GM13976 (cell line): ENCODE measurements around the gene STOM.
A peak's percentile ranks its signal among the peaks of the same experiment; 100 is the strongest.

Source experiments
- DNase-seq: peaks from one replicate; pipeline ENCODE4 v3.0.0; 2012; ENCODE audit warnings: low spot score
- in situ Hi-C: fragments of 300-500 bp; cut with MboI; formaldehyde crosslinking; loops from one replicate; pipeline ENCODE4 v1.12.0; 2022; ENCODE audit warnings: low sequenced_read_pairs, mixed read lengths, inconsistent platforms; ENCODE audit not compliant: unreplicated experiment
- TF ChIP-seq, protein P1 (sequence below): IDR thresholded peaks from 2 replicates; pipeline ENCODE4 v1.5.1; 2012; ENCODE audit warnings: borderline replicate concordance, mild to moderate bottlenecking; ENCODE audit not compliant: insufficient read depth; ENCODE audit errors: extremely low read depth, missing control alignments, control extremely low read depth

Gene STOM

DNA sequence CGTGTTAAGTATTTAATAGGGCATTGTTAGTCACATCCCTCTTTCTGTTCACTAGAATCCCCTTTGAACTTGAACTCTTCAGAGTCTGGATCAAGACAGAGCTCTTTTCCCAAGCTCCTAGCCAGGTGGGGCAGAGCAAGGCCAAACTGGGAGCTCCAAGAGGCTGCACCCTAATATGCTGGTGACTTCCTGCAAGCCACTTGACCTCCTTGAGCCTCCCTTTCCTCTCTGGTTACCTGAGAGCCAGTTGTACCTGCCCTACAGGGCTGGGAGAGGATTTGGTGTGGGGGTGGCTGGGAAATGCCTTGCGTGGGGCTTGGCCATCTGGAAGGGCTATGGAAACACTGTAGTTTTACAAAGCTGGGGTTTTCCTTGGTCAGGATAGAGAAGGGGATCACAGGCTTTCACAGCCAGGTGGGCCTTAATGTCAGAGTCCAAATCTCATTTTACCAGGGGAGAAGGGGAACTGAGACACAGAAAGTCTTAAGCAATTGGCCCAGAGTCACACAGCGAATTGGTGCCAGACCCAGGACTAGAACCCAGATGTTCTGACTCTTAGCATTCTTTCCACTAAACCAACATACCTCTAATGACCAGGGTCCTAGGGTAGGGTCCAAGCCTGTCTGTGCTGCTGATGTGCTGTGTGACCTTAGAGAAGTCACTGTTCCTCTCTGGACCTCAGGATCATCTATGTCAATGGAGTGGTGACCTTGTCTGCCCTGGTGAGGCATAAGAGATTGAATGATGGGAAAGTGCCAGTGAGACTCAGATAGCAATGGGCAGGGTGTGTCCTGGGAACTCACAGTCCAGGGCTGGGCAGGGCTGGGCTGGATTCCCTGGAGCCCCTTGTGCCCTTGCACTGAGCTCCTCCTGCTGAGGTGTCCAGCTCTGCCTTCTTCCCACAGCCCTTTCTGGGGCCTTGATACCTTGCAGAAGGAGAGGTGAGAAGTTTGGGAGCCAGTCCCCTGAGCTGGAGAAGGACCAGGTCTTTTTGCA lies 66.3 kb downstream of the STOM start:
- no peak for DNase-seq
- in situ Hi-C loops, result no loop called here
- TF ChIP-seq, protein P1, sequence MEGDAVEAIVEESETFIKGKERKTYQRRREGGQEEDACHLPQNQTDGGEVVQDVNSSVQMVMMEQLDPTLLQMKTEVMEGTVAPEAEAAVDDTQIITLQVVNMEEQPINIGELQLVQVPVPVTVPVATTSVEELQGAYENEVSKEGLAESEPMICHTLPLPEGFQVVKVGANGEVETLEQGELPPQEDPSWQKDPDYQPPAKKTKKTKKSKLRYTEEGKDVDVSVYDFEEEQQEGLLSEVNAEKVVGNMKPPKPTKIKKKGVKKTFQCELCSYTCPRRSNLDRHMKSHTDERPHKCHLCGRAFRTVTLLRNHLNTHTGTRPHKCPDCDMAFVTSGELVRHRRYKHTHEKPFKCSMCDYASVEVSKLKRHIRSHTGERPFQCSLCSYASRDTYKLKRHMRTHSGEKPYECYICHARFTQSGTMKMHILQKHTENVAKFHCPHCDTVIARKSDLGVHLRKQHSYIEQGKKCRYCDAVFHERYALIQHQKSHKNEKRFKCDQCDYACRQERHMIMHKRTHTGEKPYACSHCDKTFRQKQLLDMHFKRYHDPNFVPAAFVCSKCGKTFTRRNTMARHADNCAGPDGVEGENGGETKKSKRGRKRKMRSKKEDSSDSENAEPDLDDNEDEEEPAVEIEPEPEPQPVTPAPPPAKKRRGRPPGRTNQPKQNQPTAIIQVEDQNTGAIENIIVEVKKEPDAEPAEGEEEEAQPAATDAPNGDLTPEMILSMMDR, result no peak

DNA sequence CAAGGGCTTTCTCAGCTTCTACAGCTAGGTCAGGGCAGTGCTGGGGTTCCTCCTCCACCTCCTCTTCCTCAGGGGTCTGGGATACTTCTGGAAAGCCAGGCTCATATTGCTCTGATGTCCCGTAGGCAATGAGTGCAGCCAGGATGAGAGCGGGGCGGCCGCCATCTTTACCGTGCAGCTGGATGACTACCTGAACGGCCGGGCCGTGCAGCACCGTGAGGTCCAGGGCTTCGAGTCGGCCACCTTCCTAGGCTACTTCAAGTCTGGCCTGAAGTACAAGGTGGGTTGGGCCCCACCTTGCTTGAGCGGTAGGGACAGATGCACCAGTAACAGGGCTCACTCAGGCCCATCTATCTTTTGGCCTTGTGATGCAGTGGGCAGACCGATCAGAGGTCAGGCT lies 67.3 kb downstream of the STOM start:
- TF ChIP-seq, protein P1, result no peak
- no peak for DNase-seq
- in situ Hi-C loops, result no loop called here

DNA sequence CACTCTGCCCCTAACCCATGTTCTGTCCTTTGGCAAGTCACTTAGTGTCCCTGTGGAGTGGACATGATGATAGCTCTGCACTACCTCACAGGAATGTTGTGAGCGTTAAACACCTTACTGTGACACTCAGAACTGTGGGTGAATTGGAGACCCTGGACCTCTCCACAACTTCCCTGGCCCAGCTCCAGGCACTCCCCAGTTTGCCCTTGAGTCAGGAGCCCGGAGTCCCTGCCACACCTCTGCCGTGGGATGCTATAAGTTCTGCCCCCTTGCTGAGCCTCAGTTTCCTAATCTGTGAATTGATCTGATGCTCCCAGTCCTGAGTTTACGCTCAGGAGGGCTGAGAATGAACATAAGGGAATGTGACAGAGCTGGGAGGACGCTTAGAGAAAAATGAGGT lies 67.7 kb downstream of the STOM start:
- TF ChIP-seq, protein P1, result no peak
- in situ Hi-C loops, result no loop called here
- DNase-seq, result no peak

DNA sequence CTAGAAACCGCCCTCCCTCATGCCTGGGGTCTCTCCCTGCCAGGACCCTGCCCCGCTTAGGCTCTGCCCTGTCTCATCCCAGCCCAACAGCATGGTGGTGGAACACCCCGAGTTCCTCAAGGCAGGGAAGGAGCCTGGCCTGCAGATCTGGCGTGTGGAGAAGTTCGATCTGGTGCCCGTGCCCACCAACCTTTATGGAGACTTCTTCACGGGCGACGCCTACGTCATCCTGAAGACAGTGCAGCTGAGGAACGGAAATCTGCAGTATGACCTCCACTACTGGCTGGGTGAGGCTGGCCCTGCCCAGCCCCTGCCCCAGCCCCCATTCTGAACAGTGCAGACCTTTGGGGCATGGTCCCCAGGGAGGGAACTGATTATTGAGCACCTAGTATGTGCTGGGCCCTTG lies 68.2 kb downstream of the STOM start:
- TF ChIP-seq, protein P1, result no peak
- no peak for DNase-seq
- in situ Hi-C loops, result no loop called here

DNA sequence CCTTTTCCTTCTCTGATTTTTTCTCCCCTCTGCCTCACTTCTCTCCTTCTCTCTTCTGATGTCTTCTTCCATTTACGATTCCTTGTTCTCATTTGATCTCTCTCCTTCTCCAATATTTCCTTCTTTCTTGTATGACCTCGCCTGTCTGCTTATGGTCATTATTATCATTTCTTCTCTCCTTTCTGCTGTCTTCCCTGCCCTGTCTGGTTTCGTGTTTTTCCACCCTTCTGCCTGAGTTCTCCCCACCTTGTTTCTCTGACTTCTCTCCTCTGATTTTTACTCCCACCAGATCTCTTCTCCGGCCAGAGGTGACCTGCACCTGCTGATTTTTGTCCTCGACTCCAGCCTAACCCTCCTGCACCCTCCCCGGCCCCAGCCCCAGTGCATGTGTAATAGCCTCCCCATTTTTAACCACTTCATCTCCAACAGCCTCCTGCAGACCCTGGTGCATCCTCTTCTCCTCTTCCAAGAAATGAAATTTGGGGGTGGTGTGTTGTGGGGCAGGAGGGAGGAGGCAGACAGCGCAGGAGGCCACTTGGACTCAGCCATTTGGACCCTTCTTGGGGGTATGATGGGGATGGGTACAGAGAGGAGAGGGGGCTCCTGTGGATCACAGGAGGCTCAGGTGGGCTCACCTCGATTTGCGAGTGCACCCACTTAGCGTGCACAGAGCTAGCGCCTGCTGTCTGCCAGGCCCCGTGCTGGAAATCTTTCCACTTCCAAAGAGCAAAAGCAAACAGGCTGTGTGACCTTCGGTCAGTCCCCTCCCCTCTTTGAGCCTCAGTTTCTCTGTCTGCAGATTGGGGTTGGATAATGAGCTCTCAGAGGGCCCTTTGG lies 69.5 kb downstream of the STOM start:
- no peak for DNase-seq
- in situ Hi-C loops, result no loop called here
- TF ChIP-seq, protein P1, result no peak

DNA sequence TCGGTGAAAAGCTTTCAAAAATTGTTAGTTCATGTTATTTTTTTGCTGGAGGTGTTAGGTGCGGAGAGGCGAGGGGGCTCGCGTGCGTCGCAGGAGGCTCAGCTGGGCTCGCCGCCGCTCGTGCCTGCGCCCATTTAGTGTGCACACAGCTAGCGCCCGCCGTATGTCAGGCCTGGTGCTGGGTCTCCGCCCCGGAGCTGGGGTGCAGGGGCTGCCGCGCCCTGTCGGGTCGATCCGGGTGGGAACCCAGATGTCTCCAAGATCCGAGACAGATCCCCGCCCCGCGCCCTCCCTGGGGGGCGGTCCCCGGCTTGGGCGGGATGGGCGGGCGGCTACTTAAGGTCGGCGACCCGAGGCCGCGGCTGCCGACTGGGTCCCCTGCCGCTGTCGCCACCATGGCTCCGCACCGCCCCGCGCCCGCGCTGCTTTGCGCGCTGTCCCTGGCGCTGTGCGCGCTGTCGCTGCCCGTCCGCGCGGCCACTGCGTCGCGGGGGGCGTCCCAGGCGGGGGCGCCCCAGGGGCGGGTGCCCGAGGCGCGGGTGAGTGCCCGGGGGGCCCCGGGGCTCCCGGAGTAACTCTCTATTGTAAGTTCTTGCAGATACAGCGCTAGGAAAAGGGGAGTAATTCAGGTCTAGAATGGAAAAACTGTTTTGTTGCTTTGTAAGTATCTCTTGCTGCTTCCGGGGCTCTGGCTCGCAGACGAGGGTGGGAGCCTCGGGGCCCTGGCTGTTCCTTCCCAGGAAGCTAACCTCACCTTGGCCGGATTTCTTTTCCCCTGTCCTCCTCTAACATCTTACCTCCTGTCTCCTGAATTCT lies 70.4 kb downstream of the STOM start:
- in situ Hi-C loops, result no loop called here
- DNase-seq, result peak; percentile 73
- TF ChIP-seq, protein P1, result no peak
